Epithelial cell of esophagus (primary cell): ENCODE results near the gene UNC5C.

Source experiments
- DNase-seq: peaks from one replicate; pipeline ENCODE4 v3.0.0; 2010; ENCODE audit warnings: low read depth
- H3K4me3 ChIP-seq: 2 replicates; pipeline ENCODE4 v1.5.1; 2011; ENCODE audit warnings: mild to moderate bottlenecking, low read length, control low read depth
- CTCF ChIP-seq: IDR thresholded peaks from 2 replicates; pipeline ENCODE4 v1.5.1; 2011; ENCODE audit warnings: low read depth, mild to moderate bottlenecking, low read length, control low read depth, inconsistent platforms; ENCODE audit not compliant: insufficient read depth; ENCODE audit errors: missing control alignments

Gene UNC5C

DNA sequence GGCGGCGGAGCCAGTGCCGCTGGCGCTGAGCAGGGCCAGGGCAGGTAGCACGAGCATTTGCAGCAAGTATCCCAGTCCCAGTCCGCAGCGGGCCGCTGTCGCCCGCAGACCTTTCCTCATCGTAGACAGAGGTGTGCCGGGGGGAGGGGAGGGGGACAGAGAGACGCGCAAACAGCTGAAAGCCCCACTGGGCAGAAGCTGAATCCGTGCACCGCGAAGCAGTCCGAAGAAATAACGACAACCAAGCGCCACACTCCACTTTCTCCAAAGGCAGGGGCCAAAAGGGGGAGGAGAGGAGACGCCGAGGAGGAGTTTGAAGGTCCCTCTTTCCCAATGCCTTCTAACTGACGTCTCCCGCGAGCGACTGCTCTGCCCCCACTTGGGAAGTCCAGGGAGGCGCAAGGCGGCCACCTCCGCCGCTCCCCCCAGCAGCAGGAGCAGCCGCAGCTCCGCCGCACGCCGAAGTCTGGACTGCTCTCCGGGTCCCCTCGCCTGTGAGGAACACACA, at the start of gene UNC5C:
Gene UNC5C, minus strand, starts transcription at position 236 of the 508 bp plus-strand sequence.
- peak; percentile 27 for DNase-seq
- peak within 1 kb of the TSS; percentile 38 for H3K4me3 ChIP-seq
- TF ChIP-seq CTCF: no peak

- H3K4me3 ChIP-seq: no peak overlapping the region
- DNase-seq: no peak
- no peak for TF ChIP-seq CTCF
These were observed 47.9 kb upstream of the UNC5C start for GRCh38 chr4:95596676-95597075.

- no peak overlapping the region for H3K4me3 ChIP-seq
These were observed 45.9 kb upstream of the UNC5C start for GRCh38 chr4:95594629-95595028.

DNA sequence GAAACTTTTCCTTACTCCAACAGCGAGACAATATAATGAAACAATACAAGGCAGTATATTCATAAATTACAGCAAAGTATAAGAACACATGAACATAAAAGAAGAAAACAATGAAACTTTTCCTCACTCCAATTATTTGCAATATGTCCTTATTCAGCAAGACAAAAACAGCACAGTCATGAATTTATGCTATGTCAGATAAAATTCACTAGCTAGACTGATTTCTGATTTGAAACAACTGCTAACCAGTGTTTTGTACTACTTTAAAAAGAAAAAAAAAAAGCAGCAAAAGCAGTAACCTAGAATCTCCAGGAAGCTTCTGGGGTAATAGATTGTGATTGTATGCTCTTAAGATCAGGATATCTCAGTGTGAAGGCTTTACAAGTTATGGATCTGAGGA, 45.2 kb upstream of the UNC5C start:
- TF ChIP-seq CTCF: no peak
- H3K4me3 ChIP-seq: no peak overlapping the region
- no peak for DNase-seq

More at GRCh38 chr4:95594629-95595028, 45.9 kb upstream of the UNC5C start:
- DNase-seq: no peak
- TF ChIP-seq CTCF: no peak

- DNase-seq: no peak
- no peak overlapping the region for H3K4me3 ChIP-seq
- no peak for TF ChIP-seq CTCF
These were observed 42.5 kb upstream of the UNC5C start for GRCh38 chr4:95591278-95591677.

GRCh38 chr4:95590615-95591014, 41.8 kb upstream of the UNC5C start:
- H3K4me3 ChIP-seq: no peak overlapping the region
- DNase-seq: no peak
- no peak for TF ChIP-seq CTCF

GRCh38 chr4:95585016-95585695, 36.4 kb upstream of the UNC5C start:
- TF ChIP-seq CTCF: no peak
- H3K4me3 ChIP-seq: no peak overlapping the region
- DNase-seq: peak; percentile 78
